SK-N-SH (cell line): ENCODE data around the gene TRPM7.

Source experiments
- CTCF ChIP-seq: fragments of 200-600 bp; sonication (generic); IDR thresholded peaks from 2 replicates; pipeline ENCODE4 v1.6.1; 2017; ENCODE audit warnings: antibody characterized with exemption, mild to moderate bottlenecking, moderate library complexity
- EP300 ChIP-seq, 2 experiments: IDR thresholded peaks; 2 replicates each; pipeline versions ENCODE4 v1.4.0 to v1.6.1; 2012; ENCODE audit warnings: borderline replicate concordance in 1 of 2, low read depth in 1 of 2, low read length in 1 of 2
- EZH2phosphoT487 ChIP-seq: fragments of 200-600 bp; sonication (generic); IDR thresholded peaks from 2 replicates; pipeline ENCODE4 v1.6.1; 2017; ENCODE audit warnings: low read depth, mixed run types, mild to moderate bottlenecking, antibody characterized with exemption, moderate library complexity, borderline replicate concordance
- JUND ChIP-seq: IDR thresholded peaks from 2 replicates; pipeline ENCODE4 v1.4.0; 2012
- POLR2AphosphoS5 ChIP-seq: IDR thresholded peaks from 2 replicates; pipeline ENCODE4 v1.6.1; 2012; ENCODE audit warnings: low read depth, low read length
- RFX5 ChIP-seq: IDR thresholded peaks from 2 replicates; pipeline ENCODE4 v1.6.1; 2012; ENCODE audit warnings: mild to moderate bottlenecking, improper control_type of control experiment, low read length
- TAF1 ChIP-seq: IDR thresholded peaks from 2 replicates; pipeline ENCODE4 v1.6.1; 2012; ENCODE audit warnings: low read depth, mild to moderate bottlenecking, low read length, moderate library complexity, borderline replicate concordance
- USF2 ChIP-seq: fragments of 150-350 bp; IDR thresholded peaks from 2 replicates; pipeline ENCODE4 v1.6.1; 2017; ENCODE audit warnings: antibody characterized with exemption, low read length, low read depth, borderline replicate concordance
- YY1 ChIP-seq: IDR thresholded peaks from 2 replicates; pipeline ENCODE4 v1.4.0; 2012; ENCODE audit warnings: low read depth, mild to moderate bottlenecking

- TF ChIP-seq USF2 (no peak), POLR2AphosphoS5 (no peak), EP300 (IDR thresholded peaks at IDR 0.05; ENCODE audit: borderline replicate concordance in 1 of 2, low read depth in 1 of 2, low read length in 1 of 2) (no peak), YY1 (no peak), CTCF (no peak), EZH2phosphoT487 (no peak), TAF1 (no peak), JUND (no peak), RFX5 (no peak)
These were observed 142.2 kb downstream of the TRPM7 start for GRCh38 chr15:50544368-50544767.
